ENCODE results near the gene USP20. TPM values are rescaled to one million over a fixed set of nuclear protein-coding genes. Genes with fewer than 3 reads are reported as not detected.

The USP20 gene
- total RNA-seq, 1 donor from 2014 or later = 10.8 TPM

DNA sequence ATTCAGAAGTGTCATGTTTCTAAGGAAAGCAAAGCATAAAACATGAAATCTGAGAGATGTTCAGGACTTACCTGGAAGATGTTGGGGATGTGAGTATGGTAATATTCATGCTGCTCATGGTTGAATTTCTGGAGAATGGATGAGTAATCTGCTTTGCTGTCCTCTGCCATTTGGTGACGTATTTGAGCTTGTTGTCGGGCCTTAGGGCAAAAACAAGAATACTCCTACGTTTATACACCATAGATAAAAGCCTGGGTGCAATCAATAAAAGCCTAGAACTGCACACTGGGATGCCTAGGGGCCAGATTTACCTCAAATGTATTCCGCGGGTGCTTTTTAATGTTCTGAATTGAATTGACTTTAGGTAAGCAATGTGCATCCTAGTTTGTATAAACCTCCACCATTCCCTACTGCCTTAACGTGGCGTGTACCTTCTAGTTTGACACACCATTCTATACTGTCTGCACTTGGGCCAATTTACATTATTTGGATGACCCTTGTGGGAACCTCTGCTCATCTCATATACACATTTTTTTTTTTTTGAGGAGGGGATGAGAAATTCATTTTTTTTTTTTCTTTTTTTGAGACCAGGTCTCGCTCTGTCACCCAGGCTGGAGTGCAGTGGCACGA, 94.4 kb downstream of the USP20 start:
- TF ChIP-seq, protein P1, sequence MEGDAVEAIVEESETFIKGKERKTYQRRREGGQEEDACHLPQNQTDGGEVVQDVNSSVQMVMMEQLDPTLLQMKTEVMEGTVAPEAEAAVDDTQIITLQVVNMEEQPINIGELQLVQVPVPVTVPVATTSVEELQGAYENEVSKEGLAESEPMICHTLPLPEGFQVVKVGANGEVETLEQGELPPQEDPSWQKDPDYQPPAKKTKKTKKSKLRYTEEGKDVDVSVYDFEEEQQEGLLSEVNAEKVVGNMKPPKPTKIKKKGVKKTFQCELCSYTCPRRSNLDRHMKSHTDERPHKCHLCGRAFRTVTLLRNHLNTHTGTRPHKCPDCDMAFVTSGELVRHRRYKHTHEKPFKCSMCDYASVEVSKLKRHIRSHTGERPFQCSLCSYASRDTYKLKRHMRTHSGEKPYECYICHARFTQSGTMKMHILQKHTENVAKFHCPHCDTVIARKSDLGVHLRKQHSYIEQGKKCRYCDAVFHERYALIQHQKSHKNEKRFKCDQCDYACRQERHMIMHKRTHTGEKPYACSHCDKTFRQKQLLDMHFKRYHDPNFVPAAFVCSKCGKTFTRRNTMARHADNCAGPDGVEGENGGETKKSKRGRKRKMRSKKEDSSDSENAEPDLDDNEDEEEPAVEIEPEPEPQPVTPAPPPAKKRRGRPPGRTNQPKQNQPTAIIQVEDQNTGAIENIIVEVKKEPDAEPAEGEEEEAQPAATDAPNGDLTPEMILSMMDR (IDR thresholded peaks at IDR 0.05) = no peak
- TF ChIP-seq EZH2phosphoT487 (IDR thresholded peaks at IDR 0.05) (no peak), EZH2 (IDR thresholded peaks at IDR 0.05) (no peak)
- no peak for DNase-seq (ENCODE audit: low spot score)
- Mint-ChIP-seq H3K4me3 (no peak overlapping the region), H3K27ac (no peak overlapping the region), H3K4me1 (peaks cover 26% of the 10 kb centered on the region), H3K27me3 (ENCODE audit: insufficient read depth, low read depth) (no peaks in the 10 kb centered on the region), H3K9me3 (no peaks in the 10 kb centered on the region), H3K36me3 (peaks cover 10% of the 10 kb centered on the region)
- no peaks in the 10 kb centered on the region for H3K36me3 ChIP-seq
- H3K9ac ChIP-seq = no peak overlapping the region
- no peak overlapping the region for H2AFZ ChIP-seq (replicated peaks)
- no peaks in the 10 kb centered on the region for H3K79me2 ChIP-seq (ENCODE audit: low read depth)
- H3K27me3 ChIP-seq = no peaks in the 10 kb centered on the region
- no peak overlapping the region for H3K4me2 ChIP-seq
- no peaks in the 10 kb centered on the region for H3K9me3 ChIP-seq (ENCODE audit: low read depth)
- H3F3A ChIP-seq (ENCODE audit: low read depth) = no peaks in the 10 kb centered on the region
- no peaks in the 10 kb centered on the region for H4K20me1 ChIP-seq (ENCODE audit: low read depth)
- H3K4me1 ChIP-seq = peaks cover 21% of the 10 kb centered on the region
- no peak overlapping the region for H3K4me3 ChIP-seq
- no peak overlapping the region for H3K27ac ChIP-seq

DNA sequence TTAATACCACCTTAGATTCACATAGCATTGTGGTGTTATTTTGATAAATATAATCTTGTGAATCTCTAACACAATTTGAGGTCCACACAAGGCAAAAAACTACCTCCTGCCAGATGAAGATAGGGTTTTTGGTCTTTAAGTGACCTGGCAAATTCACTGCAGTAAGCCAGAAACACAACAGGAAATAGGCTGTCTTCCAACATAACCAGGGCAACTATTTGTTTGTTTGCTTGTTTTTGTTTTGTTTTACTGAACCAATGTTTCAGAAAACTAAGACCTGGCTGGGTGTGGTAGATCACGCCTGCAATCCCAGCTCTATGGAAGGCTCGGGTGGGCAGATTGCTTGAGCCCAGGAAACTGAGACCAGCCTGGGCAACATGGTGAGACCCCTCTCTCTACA, 95.5 kb downstream of the USP20 start:
- Histone ChIP-seq H3K4me3 (no peak overlapping the region), H4K20me1 (ENCODE audit: low read depth) (no peaks in the 10 kb centered on the region), H3K4me1 (peaks cover 21% of the 10 kb centered on the region), H3K9ac (no peak overlapping the region), H3K9me3 (ENCODE audit: low read depth) (no peaks in the 10 kb centered on the region), H3K4me2 (no peak overlapping the region), H3K36me3 (no peaks in the 10 kb centered on the region), H3F3A (ENCODE audit: low read depth) (no peaks in the 10 kb centered on the region), H2AFZ (replicated peaks) (no peak overlapping the region), H3K79me2 (ENCODE audit: low read depth) (no peaks in the 10 kb centered on the region), H3K27ac (no peak overlapping the region), H3K27me3 (no peaks in the 10 kb centered on the region)
- H3K27ac Mint-ChIP-seq = no peak overlapping the region
- peaks cover 10% of the 10 kb centered on the region for H3K36me3 Mint-ChIP-seq
- no peak for DNase-seq (ENCODE audit: low spot score)
- no peak overlapping the region for H3K4me3 Mint-ChIP-seq
- H3K4me1 Mint-ChIP-seq = peaks cover 26% of the 10 kb centered on the region
- H3K27me3 Mint-ChIP-seq (ENCODE audit: insufficient read depth, low read depth) = no peaks in the 10 kb centered on the region
- H3K9me3 Mint-ChIP-seq = no peaks in the 10 kb centered on the region
- TF ChIP-seq, protein P1 (IDR thresholded peaks at IDR 0.05) = no peak
- TF ChIP-seq EZH2phosphoT487 (IDR thresholded peaks at IDR 0.05) (no peak), EZH2 (IDR thresholded peaks at IDR 0.05) (no peak)

Small RNA genes within 50 kb of the gene (microRNA-seq; reads per million reads assigned to microRNA genes)
- not detected for gene MIR6855

Small RNA genes within 50 kb of the gene (small RNA-seq; reads per million reads assigned to genes)
- gene MIR6855 = not detected

Other genes with a start within 250 kb of the USP20 start
- not detected in 2 replicates for gene C9orf50, start 214.4 kb upstream of the USP20 start, total RNA-seq (ENCODE audit: low replicate concordance)
- gene NTMT1, start 209.3 kb upstream of the USP20 start, total RNA-seq (ENCODE audit: low replicate concordance) = 22.2 and 29.8 TPM in 2 replicates
- 9.2 and 21.1 TPM in 2 replicates for gene ASB6, start 193.3 kb upstream of the USP20 start, total RNA-seq (ENCODE audit: low replicate concordance)
- gene PRRX2, start 169.8 kb upstream of the USP20 start, total RNA-seq (ENCODE audit: low replicate concordance) = 1.5 and 5.2 TPM in 2 replicates
- gene PTGES, start 82.4 kb upstream of the USP20 start, total RNA-seq (ENCODE audit: low replicate concordance) = 2.3 and 2.9 TPM in 2 replicates
- gene TOR1B, start 32.3 kb upstream of the USP20 start, total RNA-seq (ENCODE audit: low replicate concordance) = 12.2 and 19.0 TPM in 2 replicates
- 39.6 and 42.4 TPM in 2 replicates for gene TOR1A, start 11.3 kb upstream of the USP20 start, total RNA-seq (ENCODE audit: low replicate concordance)
- gene C9orf78, start 183 bp upstream of the USP20 start, total RNA-seq (ENCODE audit: low replicate concordance) = 40.9 and 42.2 TPM in 2 replicates
- 24.3 and 34.9 TPM in 2 replicates for gene FNBP1, start 207.7 kb downstream of the USP20 start, total RNA-seq (ENCODE audit: low replicate concordance)
- 33.2 and 33.8 TPM in 2 replicates for gene GPR107, start 218.4 kb downstream of the USP20 start, total RNA-seq (ENCODE audit: low replicate concordance)

Measured in neural progenitor cell (in vitro differentiated cells).